IMR-90 (cell line): ENCODE results near the gene ARSJ.

ENCODE experiments used
- CHD1 ChIP-seq: IDR thresholded peaks from 2 replicates; pipeline ENCODE4 v1.6.1; 2012; ENCODE audit warnings: low read depth, low read length, improper control_type of control experiment
- CTCF ChIP-seq: conservative IDR thresholded peaks from 2 replicates; pipeline ENCODE4 v1.5.1; 2012; ENCODE audit warnings: mild to moderate bottlenecking, low read depth, low read length, improper control_type of control experiment
- ELK1 ChIP-seq: fragments of 150-350 bp; IDR thresholded peaks from 2 replicates; pipeline ENCODE4 v1.6.1; 2016; ENCODE audit warnings: low read depth, mild to moderate bottlenecking, low read length, moderate library complexity, borderline replicate concordance

DNA sequence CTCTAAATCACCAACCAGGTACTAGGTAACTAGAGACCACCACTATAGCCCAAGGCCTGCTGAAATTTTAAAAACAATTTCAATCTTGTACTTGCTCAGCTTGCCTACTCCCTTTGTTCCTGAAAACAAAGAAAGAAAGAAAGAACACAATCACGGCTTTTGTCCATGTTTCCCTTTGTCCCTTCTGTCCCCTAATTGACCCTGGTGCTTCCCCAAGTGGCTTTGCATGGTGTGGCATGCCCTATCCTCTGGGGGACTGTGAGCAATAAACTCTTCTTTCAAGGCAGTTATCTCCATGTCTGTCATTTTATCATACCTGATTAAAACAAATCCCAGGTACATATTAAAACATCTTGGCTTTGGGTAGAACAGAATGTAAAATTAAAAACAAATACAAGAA is 94.8 kb downstream of the ARSJ start:
- no peak for TF ChIP-seq CTCF
- TF ChIP-seq CHD1 = no peak
- TF ChIP-seq ELK1 = no peak
